Right kidney (tissue), 9 donors: ENCODE data around the gene ZNF687.
A peak's percentile ranks its signal among the peaks of the same experiment; 100 is the strongest.

Experiments used
- DNase-seq: peaks from one replicate; pipeline ENCODE4 v3.0.0-alpha.2; 2016
- long read RNA-seq, 8 donors: transcript quantifications; one replicate each; lab custom pipeline, GENCODE V29; 2026

The ZNF687 gene, protein sequence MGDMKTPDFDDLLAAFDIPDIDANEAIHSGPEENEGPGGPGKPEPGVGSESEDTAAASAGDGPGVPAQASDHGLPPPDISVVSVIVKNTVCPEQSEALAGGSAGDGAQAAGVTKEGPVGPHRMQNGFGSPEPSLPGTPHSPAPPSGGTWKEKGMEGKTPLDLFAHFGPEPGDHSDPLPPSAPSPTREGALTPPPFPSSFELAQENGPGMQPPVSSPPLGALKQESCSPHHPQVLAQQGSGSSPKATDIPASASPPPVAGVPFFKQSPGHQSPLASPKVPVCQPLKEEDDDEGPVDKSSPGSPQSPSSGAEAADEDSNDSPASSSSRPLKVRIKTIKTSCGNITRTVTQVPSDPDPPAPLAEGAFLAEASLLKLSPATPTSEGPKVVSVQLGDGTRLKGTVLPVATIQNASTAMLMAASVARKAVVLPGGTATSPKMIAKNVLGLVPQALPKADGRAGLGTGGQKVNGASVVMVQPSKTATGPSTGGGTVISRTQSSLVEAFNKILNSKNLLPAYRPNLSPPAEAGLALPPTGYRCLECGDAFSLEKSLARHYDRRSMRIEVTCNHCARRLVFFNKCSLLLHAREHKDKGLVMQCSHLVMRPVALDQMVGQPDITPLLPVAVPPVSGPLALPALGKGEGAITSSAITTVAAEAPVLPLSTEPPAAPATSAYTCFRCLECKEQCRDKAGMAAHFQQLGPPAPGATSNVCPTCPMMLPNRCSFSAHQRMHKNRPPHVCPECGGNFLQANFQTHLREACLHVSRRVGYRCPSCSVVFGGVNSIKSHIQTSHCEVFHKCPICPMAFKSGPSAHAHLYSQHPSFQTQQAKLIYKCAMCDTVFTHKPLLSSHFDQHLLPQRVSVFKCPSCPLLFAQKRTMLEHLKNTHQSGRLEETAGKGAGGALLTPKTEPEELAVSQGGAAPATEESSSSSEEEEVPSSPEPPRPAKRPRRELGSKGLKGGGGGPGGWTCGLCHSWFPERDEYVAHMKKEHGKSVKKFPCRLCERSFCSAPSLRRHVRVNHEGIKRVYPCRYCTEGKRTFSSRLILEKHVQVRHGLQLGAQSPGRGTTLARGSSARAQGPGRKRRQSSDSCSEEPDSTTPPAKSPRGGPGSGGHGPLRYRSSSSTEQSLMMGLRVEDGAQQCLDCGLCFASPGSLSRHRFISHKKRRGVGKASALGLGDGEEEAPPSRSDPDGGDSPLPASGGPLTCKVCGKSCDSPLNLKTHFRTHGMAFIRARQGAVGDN
- long read RNA-seq, donor 1, full-length matches to known transcripts = 4 of 39 reads
- long read RNA-seq, donor 1, partial matches to known transcripts = 35 of 39 reads
- long read RNA-seq, donor 1, other reads (novel, unspliced or antisense) = 0 of 39 reads
- long read RNA-seq, donor 2, partial matches to known transcripts = 0 of 2 reads
- long read RNA-seq, donor 2, other reads (novel, unspliced or antisense) = 0 of 2 reads
- long read RNA-seq, donor 3, partial matches to known transcripts = 0 of 4 reads
- long read RNA-seq, donor 3, other reads (novel, unspliced or antisense) = 0 of 4 reads
- long read RNA-seq, donor 4, transcript ZNF687-207 (3 exons, 840 nt) = major isoform, 5 of 22 reads
- long read RNA-seq, donor 4, partial matches to known transcripts = 17 of 22 reads
- long read RNA-seq, donor 4, other reads (novel, unspliced or antisense) = 0 of 22 reads
- long read RNA-seq, donor 5, partial matches to known transcripts = 28 of 29 reads
- long read RNA-seq, donor 5, other reads (novel, unspliced or antisense) = 0 of 29 reads
- long read RNA-seq, donor 6, partial matches to known transcripts = 12 of 26 reads
- long read RNA-seq, donor 6, other reads (novel, unspliced or antisense) = 10 of 26 reads
- long read RNA-seq, donor 7, full-length matches to known transcripts = 12 of 20 reads
- long read RNA-seq, donor 7, partial matches to known transcripts = 8 of 20 reads
- long read RNA-seq, donor 7, other reads (novel, unspliced or antisense) = 0 of 20 reads
- long read RNA-seq, donor 8, full-length matches to known transcripts = 4 of 4 reads
- long read RNA-seq, donor 8, partial matches to known transcripts = 0 of 4 reads
- long read RNA-seq, donor 8, other reads (novel, unspliced or antisense) = 0 of 4 reads

- peak; percentile 95 for DNase-seq
Observed at GRCh38 chr1:151281969-151282882, at the start of gene ZNF687. Gene ZNF687, plus strand, starts transcription at chr1:151282299. Its CDS starts 3,993 bp downstream, at chr1:151286292.

DNA sequence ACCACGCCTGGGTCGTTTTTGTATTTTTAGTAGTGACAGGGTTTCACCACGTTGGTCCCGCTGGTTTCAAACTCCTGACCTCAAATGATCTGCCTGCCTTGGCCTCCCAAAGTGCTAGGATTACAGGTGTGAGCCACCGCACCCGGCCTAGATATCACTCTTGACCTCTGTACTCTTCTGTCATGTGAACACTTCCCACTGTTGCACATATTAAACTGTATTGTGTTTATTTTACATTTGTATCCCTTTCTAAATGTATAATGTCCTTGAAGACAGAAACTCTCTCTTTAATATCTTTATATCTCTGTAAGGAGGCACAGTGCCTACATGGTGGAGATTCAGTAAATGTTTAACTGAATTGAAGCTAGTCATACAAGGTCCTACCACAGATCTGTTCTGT is 46.9 kb upstream of the ZNF687 start:
- DNase-seq = no peak

DNA sequence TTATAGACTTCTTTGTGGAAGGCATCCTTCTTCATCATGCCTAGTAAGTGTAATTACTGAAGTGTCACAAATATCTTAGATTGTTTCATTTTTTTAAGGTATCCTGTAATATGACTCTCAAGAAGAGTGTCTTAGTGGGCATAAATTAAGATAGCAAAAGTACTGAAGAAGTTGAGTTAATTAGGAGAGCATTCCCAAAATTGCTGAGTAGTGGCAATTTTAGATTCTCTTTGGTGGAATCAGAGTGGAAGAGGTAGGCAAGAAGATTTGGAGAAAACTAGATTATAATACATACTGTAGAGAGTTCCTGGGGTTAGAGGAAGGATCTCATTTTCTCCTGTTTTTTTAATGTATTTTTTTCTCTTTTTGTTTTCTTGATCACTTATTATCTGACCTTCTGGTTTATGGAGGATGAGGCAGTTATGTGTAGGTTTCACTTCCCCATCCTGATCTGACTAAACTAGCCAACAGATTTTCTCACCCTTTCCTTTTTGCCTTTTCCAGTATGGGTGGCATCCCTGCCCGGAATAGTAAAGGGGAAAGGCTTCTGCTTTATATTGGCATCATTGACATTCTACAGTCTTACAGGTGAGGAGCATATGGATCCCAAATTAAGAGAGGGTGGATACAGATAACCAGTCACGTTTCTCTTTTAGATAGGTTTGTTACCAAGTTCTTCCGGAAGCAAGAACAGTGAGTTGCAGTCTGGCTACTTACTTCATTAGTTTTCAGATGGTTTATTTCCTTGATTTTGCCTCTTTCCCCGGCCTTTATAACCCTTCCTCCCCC is 44.2 kb upstream of the ZNF687 start:
- no peak for DNase-seq

GRCh38 chr1:151238467-151238739 is 43.7 kb upstream of the ZNF687 start:
- no peak for DNase-seq

GRCh38 chr1:151242442-151242841 is 39.7 kb upstream of the ZNF687 start:
- DNase-seq = no peak

DNA sequence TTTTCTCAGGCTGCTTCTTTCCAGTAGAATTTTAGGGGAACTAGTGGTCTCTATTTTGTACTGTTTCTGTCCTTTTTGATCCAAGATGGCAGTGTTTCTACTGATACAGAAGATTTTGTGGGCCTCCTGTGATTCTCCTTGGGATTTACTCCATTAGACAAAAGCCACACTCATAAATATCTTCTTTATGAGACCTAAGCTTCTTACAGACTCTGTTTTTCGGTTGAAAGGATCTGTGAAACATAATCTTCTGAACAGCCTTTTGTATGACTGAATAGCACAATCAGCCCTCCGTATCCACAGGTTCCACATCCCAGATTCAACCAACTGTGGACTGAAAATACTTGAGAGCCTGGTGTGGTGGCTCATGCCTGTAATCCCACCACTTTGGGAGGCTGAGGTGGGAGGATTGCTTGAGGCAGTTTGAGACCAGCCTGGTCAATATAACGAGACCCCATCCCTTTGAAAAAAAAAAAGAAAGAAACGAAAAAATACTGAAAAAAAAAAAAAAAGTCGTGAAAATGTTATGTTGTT is 38.3 kb upstream of the ZNF687 start:
- DNase-seq = no peak

DNA sequence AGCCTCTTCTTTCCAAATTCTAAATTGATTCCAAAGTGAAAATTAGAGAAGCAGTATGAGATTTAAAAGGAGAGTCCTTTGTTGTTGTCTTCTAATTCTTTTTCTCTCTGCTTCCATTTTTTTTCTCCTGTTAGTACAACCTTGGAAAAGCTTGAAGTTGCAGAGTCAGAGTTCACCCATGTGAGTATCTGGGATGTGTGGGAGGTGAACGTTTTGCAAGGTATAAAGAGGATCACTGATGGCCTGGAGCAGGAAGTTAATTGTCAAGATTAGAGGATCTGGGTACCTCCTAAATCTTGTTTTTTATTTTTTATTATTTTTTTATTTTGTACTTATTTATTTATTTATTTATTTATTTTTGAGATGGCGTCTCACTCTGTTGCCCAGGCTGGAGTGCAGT is 35.3 kb upstream of the ZNF687 start:
- no peak for DNase-seq

GRCh38 chr1:151251656-151252470 is 30.2 kb upstream of the ZNF687 start:
- peak; percentile 22 for DNase-seq

DNA sequence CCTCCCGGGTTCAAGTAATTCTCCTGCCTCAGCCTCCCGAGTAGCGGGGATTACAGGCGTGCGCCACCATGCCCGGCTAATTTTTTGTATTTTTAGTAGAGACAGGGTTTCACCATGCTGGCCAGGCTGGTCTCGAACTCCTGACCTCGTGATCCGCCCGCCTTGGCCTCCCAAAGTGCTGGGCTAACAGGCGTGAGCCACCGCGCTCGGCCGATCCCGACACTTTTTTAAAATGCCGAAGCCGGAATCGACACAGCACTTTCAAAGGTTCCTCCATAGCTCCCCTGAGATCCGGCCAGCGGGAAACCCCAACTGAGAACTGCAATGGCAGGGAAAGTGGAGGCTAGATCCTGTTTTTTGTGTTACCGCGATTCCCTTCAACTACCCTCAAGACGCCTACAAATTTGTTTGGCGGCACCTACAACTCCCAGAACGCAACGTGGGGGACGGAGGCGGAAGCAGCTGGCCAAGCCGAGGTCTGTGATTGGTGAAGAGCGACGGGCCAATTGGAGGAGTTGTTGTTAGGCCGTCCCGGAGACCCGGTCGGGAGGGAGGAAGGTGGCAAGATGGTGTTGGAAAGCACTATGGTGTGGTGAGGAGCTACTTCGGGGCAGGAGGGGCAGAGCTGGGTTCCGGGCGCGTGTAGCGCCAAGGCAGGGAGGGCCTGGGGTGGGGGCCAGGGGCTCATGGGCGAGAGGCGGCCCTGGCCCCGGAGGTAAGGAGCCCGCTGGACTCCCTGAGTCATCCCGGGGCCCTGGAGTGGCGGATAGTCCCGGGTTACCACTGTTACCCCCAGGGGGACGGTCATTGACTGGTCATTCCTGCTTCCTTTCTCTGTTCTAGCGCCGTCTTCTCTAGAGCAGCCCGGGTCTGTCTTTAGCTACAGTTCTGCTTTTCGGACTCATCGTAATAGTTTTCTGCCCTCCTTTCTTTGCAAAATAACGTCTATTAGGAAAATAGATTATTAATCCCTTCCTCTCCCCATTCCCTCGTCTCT is 27.6 kb upstream of the ZNF687 start, which contains the start of gene PSMD4:
TSS of gene PSMD4 (plus strand) at position 518 of the 997 bp plus-strand sequence. CDS start at position 567, 49 bp downstream.
- DNase-seq = peak; percentile 86

- no peak for DNase-seq
Observed at GRCh38 chr1:151255381-151255780, 26.7 kb upstream of the ZNF687 start.

DNA sequence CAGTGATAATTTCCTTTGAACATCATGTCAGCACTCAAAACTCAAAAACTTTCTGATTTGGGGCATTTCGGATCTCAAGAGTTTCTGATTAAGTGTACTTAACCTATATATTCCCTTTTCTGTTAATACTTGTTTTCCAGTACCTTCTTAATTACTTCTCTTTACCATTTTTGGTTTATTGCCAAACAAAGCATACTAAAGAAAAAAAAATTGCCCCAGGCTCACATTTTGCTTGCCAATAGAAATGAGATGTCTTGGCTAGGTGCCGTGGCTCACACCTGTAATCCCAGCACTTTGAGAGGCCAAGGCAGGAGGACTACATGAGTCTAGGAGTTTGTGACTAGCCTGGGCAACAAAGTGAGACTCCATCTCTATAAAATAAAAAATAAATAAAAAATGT is 22.7 kb upstream of the ZNF687 start:
- DNase-seq = no peak

DNA sequence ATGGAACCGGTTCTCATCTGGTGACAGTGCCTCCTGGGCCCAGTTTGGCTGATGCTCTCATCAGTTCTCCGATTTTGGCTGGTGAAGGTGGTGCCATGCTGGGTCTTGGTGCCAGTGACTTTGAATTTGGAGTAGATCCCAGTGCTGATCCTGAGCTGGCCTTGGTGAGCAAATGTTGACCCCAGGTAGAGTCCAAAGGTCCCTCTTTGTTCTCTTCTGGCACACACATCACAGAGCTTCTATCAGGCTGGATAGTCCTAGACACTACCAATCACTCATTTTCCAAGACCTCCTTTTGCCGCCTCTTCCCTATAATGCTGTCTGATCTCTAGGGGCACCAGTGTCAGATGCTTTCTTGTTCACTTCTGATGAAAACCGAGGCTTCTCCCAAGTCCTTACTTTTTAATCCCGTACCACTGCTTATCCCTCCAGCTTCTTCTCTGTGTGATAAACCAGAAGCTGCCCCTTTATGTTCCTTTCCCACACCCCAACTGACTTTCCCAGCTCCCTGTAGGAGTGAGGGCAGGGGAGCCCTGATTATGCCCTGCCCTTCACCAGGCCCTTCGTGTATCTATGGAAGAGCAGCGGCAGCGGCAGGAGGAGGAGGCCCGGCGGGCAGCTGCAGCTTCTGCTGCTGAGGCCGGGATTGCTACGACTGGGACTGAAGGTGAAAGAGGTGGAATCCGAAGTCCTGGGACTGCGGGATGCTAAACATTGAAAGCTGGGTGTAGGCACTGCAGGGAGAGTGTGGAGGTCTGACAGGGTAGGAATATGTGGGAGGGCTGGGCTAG is 16.5 kb upstream of the ZNF687 start:
- DNase-seq = no peak

DNA sequence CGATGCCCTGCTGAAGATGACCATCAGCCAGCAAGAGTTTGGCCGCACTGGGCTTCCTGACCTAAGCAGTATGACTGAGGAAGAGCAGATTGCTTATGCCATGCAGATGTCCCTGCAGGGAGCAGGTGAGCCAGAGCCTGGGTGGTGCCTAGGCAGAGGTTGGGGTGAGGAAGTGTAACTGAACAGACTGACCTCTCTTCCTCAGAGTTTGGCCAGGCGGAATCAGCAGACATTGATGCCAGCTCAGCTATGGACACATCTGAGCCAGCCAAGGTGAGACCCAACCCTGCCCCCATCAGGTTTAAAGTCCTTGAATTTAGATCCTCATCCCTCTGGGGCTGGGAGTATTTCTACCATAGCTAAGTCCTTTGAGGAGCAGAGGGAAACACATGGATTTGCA is 15.8 kb upstream of the ZNF687 start:
- DNase-seq = no peak

- no peak for DNase-seq
Observed at GRCh38 chr1:151266821-151267220, 15.3 kb upstream of the ZNF687 start.

GRCh38 chr1:151267760-151268159 is 14.3 kb upstream of the ZNF687 start:
- no peak for DNase-seq
